Measurements from ENCODE around the gene KLRD1. TPM values are rescaled to one million over a fixed set of nuclear protein-coding genes. Genes with fewer than 3 reads are reported as not detected.
"Not testable (repeated sequence)": the region's sequence is repeated elsewhere in the genome, so short reads cannot be mapped to it uniquely, and the experiment has no call there.

The KLRD1 gene
- total RNA-seq, 4 donors from 2014 or later: 1.1 to 3.8 (median 2.5) TPM

DNA sequence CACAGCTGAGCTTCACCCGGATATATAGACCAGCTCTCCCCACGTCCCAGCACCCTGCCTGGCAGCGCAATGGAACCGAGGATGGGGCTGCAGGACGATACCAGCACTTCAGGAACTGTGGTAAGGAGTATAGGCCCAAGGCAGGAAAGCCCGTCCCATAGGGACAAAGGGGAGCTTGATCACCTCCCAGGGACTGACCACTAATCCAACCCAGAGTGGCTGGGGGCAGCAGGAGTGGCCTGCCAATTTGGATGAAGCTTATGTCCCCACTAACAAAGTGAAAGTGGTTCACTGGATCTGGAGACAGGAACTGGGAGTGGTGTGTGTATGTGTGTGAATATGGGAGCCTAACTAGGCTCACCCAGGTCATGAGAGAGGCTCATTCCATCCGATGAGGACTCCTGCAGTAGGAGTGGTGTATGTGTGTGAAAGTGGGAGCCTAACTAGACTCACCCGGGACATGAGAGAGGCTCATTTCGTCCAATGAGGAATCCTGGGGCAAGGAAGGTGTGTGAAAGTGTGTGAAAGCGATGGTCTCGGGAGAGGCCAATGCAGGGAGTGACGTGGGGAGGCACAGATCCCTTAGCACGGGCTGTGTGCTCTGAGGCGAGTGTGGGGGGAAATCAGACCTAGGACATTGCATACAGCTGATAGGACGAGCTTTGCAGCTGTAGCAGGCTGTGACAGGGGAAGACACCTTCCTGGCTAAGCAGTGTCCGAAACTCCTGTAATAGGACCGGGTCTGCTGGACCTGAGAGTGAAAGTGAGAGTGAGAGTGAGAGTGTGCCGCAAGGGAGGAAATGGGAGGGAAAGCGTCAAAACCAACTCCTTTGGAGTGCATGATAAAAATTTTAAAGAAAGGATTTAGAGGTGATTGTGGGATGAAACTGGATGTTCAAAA is 56.5 kb downstream of the KLRD1 start:
- no peaks in the 10 kb centered on the region for H3K27me3 ChIP-seq
- intact Hi-C loops (cut with DNase I): no loop called here
- no peaks in the 10 kb centered on the region for H3K9me3 ChIP-seq
- peak overlapping the region; percentile 13 to 56 (median 48) for H3K4me3 ChIP-seq (replicated peaks in 1 of 3)
- H3K4me1 ChIP-seq: peaks cover 14 to 20% of the 10 kb centered on the region in 2 donors
- TF ChIP-seq, protein P1, sequence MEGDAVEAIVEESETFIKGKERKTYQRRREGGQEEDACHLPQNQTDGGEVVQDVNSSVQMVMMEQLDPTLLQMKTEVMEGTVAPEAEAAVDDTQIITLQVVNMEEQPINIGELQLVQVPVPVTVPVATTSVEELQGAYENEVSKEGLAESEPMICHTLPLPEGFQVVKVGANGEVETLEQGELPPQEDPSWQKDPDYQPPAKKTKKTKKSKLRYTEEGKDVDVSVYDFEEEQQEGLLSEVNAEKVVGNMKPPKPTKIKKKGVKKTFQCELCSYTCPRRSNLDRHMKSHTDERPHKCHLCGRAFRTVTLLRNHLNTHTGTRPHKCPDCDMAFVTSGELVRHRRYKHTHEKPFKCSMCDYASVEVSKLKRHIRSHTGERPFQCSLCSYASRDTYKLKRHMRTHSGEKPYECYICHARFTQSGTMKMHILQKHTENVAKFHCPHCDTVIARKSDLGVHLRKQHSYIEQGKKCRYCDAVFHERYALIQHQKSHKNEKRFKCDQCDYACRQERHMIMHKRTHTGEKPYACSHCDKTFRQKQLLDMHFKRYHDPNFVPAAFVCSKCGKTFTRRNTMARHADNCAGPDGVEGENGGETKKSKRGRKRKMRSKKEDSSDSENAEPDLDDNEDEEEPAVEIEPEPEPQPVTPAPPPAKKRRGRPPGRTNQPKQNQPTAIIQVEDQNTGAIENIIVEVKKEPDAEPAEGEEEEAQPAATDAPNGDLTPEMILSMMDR (IDR thresholded peaks at IDR 0.05): no peak
- TF ChIP-seq POLR2A (IDR thresholded peaks at IDR 0.05): peak in 1 of 2 donors; percentile 16
- 6 to 23% methylated on average over 14 to 19 of the region's 19 CpGs for WGBS, 2 donors
- DNase-seq: peak; percentile 31 to 51
- H3K27ac ChIP-seq: peak overlapping the region; percentile 74 to 99 (median 94)
- H3K36me3 ChIP-seq: no peaks in the 10 kb centered on the region

DNA sequence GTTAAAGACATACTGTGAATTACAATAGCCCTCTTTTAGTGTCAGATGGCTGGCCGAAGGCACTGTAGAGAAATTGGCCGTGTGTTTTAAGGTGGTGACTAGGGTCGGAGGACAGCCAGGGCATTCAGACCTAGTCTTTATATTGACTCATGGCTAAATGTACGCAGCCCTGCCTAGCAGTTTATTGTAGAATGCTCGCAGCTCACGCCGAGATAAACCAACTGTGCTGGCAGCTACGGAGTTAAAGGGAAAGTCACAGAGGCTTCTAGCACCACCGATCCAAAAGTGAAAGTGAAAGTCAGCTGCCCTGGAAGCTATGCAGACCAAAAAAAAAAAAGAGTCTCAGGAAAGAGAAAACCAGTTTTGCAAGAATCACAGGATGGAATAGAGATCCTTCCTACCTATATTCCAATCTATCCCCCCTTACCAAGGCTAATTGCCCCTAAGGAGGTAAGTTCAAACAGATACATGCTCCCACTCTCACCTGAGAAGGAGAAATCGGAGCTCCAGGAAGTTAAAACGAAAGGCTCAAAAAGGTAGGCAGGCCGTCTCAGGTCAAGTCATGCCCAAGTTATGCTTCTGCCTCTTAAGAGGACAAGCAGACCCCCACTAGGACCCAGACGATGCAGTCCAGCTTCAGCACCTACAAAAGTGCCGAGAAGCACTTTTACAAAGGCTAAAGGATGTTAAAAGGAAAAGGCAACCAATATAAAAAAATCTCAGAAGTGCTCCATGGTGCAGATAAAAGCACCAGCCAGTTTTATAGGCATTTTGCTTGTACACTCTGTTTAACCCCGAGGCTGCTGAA is 57.3 kb downstream of the KLRD1 start:
- TF ChIP-seq POLR2A (IDR thresholded peaks at IDR 0.05): peak in 1 of 2 donors; percentile 28
- TF ChIP-seq, protein P1 (IDR thresholded peaks at IDR 0.05): no peak
- Histone ChIP-seq H3K27ac (peak overlapping the region; percentile 74 to 99 (median 94)), H3K4me3 (replicated peaks in 1 of 3) (peak overlapping the region; percentile 13 to 56 (median 48)), H3K4me1 (peaks cover 13 to 20% of the 10 kb centered on the region in 2 donors), H3K9me3 (no peaks in the 10 kb centered on the region), H3K36me3 (no peaks in the 10 kb centered on the region), H3K27me3 (no peaks in the 10 kb centered on the region)
- WGBS, 2 donors: 1% methylated on average over 15 of the region's 15 CpGs
- peak; percentile 70 to 77 for DNase-seq
- intact Hi-C loops (cut with DNase I): no loop called here

DNA sequence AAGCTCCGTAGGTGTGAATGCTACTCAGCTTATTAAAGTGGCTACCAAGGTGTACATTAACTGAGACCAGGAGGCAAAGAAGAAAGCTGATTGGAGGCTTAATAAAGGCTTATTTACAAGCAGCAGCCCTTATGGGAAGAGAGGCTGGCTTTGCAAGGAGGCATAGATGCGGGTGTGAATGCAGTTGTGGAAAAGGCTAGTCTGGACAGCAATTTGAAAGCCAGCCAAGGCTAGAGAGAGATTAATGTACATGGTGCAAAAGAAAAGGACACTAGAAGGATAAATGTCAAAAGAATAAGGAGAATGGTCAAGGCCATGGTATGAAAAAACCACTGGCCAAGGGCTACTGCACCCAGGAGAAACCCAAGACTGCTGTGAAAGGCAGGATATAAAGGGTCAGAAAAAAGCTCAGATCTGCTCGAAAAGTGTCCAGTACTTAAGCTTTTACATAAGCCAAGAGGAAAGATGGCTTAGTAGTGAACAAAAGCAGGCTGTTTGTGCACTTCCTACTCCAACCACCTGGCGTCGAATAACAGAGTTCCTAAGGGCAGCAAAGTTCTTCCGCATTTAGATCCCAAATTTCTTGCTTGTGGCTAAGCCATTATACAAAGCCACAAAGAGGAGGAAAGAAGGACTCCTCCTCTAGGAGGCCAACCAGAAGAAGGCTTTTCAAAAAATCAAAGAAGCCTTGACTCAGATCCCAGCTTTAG is 58.2 kb downstream of the KLRD1 start:
- DNase-seq: no peak
- Histone ChIP-seq H3K9me3 (no peaks in the 10 kb centered on the region), H3K4me1 (peaks cover 13 to 20% of the 10 kb centered on the region in 2 donors), H3K36me3 (no peaks in the 10 kb centered on the region), H3K27ac (peak overlapping the region; percentile 74 to 99 (median 94)), H3K4me3 (replicated peaks in 1 of 3) (peak overlapping the region in 1 of 3 donors; percentile 56), H3K27me3 (no peaks in the 10 kb centered on the region)
- TF ChIP-seq POLR2A (IDR thresholded peaks at IDR 0.05): no peak
- TF ChIP-seq, protein P1 (IDR thresholded peaks at IDR 0.05): peak in 1 of 6 experiments; percentile 19
- 42 to 43% methylated on average over 6 of the region's 6 CpGs for WGBS, 2 donors
- intact Hi-C loops (cut with DNase I): no loop called here

DNA sequence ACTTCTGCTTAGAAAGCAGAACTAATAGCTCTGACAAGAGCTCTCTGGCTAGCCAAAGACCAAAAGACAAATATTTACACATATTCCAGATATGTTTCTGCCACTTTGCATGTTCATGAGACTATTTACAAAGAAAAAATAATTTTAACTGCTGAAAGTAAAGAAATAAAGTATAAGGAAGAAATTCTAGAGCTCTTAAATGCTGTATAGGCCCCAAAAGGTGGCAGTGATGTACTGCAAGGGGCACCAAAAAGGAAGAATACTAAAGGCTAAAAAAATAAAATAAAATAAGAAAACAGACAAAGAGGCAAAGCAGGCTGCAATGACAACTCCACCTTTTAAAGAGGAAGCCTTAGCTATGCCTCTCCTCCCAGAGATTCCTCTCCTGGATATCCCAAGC is 59.2 kb downstream of the KLRD1 start:
- H3K27ac ChIP-seq: peak overlapping the region in 2 of 3 donors; percentile 94 to 99
- H3K4me1 ChIP-seq: peaks cover 13 to 20% of the 10 kb centered on the region in 2 donors
- no peaks in the 10 kb centered on the region for H3K27me3 ChIP-seq
- TF ChIP-seq, protein P1 (IDR thresholded peaks at IDR 0.05): peak in 3 of 6 experiments; percentile 17 to 47 (median 23)
- no peak for TF ChIP-seq POLR2A (IDR thresholded peaks at IDR 0.05)
- H3K9me3 ChIP-seq: no peaks in the 10 kb centered on the region
- no peak for DNase-seq
- H3K36me3 ChIP-seq: no peaks in the 10 kb centered on the region
- no peak overlapping the region for H3K4me3 ChIP-seq (replicated peaks in 1 of 3)
- intact Hi-C loops (cut with DNase I): no loop called here

DNA sequence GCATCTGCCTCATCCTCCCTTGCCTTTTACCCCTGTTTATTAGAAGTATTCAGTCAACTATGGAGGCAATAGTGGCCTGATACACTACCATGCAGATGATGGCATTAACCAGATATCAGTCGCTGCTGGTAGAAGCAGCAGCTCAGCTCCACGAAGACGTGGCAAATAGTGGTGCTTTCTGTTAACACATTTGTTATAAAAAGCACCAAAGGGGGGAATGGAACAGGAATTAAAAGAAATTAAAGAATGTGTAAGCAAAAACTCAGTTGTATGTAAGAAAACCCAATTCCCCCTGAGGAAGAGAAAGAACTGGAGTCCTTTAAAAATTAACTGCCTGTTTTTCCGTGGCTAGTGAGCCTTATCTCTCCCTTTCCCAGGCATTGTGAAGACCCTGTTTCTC is 60.0 kb downstream of the KLRD1 start:
- H3K36me3 ChIP-seq; H3K27me3 ChIP-seq; H3K27ac ChIP-seq; intact Hi-C loops (cut with DNase I); DNase-seq; H3K4me3 ChIP-seq (replicated peaks in 1 of 3); H3K9me3 ChIP-seq: not testable (repeated sequence)
- WGBS, 2 donors: 72% methylated on average over 4 of the region's 4 CpGs
- H3K4me1 ChIP-seq: peaks cover 13 to 20% of the 10 kb centered on the region in 2 donors
